ENCODE measurements around the gene MAPK11.

GRCh38 chr22:50311606-50312351 lies 41.6 kb upstream of the MAPK11 start:
- no peak for TF ChIP-seq POLR2A (IDR thresholded peaks at IDR 0.05; ENCODE audit: low read length)
- no peak for TF ChIP-seq GATA1 (IDR thresholded peaks at IDR 0.05; ENCODE audit: low read depth, low read length)
